K562 (cell line): ENCODE measurements around the gene KLK15. TPM values are rescaled to one million over a fixed set of nuclear protein-coding genes. Genes with fewer than 3 reads are reported as not detected.

Experiments used
- FOXP1 ChIP-seq: sonication (generic); formaldehyde crosslinking; IDR thresholded peaks from 2 replicates; pipeline ENCODE4 v1.8.0; 2022; ENCODE audit warnings: mild to moderate bottlenecking, missing genetic modification reagents
- IRF2 ChIP-seq: sonication (generic); formaldehyde crosslinking; IDR thresholded peaks from 2 replicates; pipeline ENCODE4 v1.8.1; 2022; ENCODE audit warnings: mild to moderate bottlenecking, missing genetic modification reagents
- JUN ChIP-seq, 2 experiments: sonication (generic) in 1 of 2; formaldehyde crosslinking in 1 of 2; IDR thresholded peaks; 2 replicates each; pipeline versions ENCODE4 v1.6.1 to v1.8.0; 2012 to 2022; ENCODE audit warnings: borderline replicate concordance in 2 of 2, mild to moderate bottlenecking in 2 of 2, improper control_type of control experiment in 1 of 2, low read depth in 1 of 2, low read length in 1 of 2, missing genetic modification reagents in 1 of 2
- L3MBTL2 ChIP-seq: fragments of 450-650 bp; IDR thresholded peaks from 2 replicates; pipeline ENCODE4 v1.6.1; 2016; ENCODE audit warnings: mild to moderate bottlenecking, moderate library complexity
- MIER1 ChIP-seq: fragments of 450-650 bp; IDR thresholded peaks from 2 replicates; pipeline ENCODE4 v1.6.1; 2016; ENCODE audit warnings: antibody characterized with exemption, mild to moderate bottlenecking, low read depth
- MTA1 ChIP-seq: fragments of 450-650 bp; IDR thresholded peaks from 2 replicates; pipeline ENCODE4 v1.6.1; 2017; ENCODE audit warnings: borderline replicate concordance
- NCOR1 ChIP-seq: fragments of 450-650 bp; IDR thresholded peaks from 2 replicates; pipeline ENCODE4 v1.6.1; 2016; ENCODE audit warnings: mild to moderate bottlenecking, moderate library complexity
- NR3C1 ChIP-seq: sonication (generic); formaldehyde crosslinking; IDR thresholded peaks from 2 replicates; pipeline ENCODE4 v1.8.1; 2022; ENCODE audit warnings: missing genetic modification reagents
- SAFB ChIP-seq: fragments of 200-400 bp; formaldehyde crosslinking; IDR thresholded peaks from 2 replicates; pipeline ENCODE4 v1.6.1; 2017; ENCODE audit warnings: low read depth, low read length, borderline replicate concordance
- SIN3B ChIP-seq: fragments of 450-650 bp; IDR thresholded peaks from 2 replicates; pipeline ENCODE4 v1.6.1; 2017; ENCODE audit warnings: low read depth, mild to moderate bottlenecking, moderate library complexity
- SMAD2 ChIP-seq: fragments of 150-350 bp; IDR thresholded peaks from 2 replicates; pipeline ENCODE4 v1.6.1; 2014; ENCODE audit warnings: low read depth, mild to moderate bottlenecking, low read length
- SREBF2 ChIP-seq: sonication (generic); formaldehyde crosslinking; IDR thresholded peaks from 2 replicates; pipeline ENCODE4 v1.4.0; 2020; ENCODE audit warnings: mild to moderate bottlenecking, missing genetic modification reagents
- TCF7L2 ChIP-seq: fragments of 150-350 bp; IDR thresholded peaks from 2 replicates; pipeline ENCODE4 v1.6.1; 2016; ENCODE audit warnings: low read depth, mild to moderate bottlenecking, low read length, moderate library complexity
- TSC22D4 ChIP-seq: fragments of 450-650 bp; IDR thresholded peaks from 2 replicates; pipeline ENCODE4 v1.6.1; 2016; ENCODE audit warnings: missing genetic modification characterization, missing biosample characterization, control low read depth
- ZNF146 ChIP-seq: IDR thresholded peaks from one replicate; pipeline ENCODE4 v1.6.1; 2018; ENCODE audit warnings: missing compliant biosample characterization; ENCODE audit not compliant: unreplicated experiment
- ZNF253 ChIP-seq: fragments of 250-450 bp; sonication (Bioruptor Pico); conservative IDR thresholded peaks from 2 replicates; pipeline ENCODE4 v1.6.1; 2021; ENCODE audit warnings: mild to moderate bottlenecking
- ZNF311 ChIP-seq: fragments of 250-450 bp; sonication (Bioruptor Pico); IDR thresholded peaks from 2 replicates; pipeline ENCODE4 v1.4.0; 2020; ENCODE audit warnings: mild to moderate bottlenecking, moderate library complexity
- ZNF324 ChIP-seq: fragments of 250-450 bp; sonication (Bioruptor Pico); IDR thresholded peaks from 2 replicates; pipeline ENCODE4 v1.4.0; 2020; ENCODE audit warnings: mild to moderate bottlenecking
- ZSCAN29 ChIP-seq: fragments of 450-650 bp; IDR thresholded peaks from 2 replicates; pipeline ENCODE4 v1.6.1; 2017
- polyA plus RNA-seq, 8 experiments: library from polyadenylated mRNA; depleted of rRNA in 4 of 8; stranded (reverse) in 5 of 8; unstranded in 3 of 8; fragments of >200 nt; fragmentation: Nextera tagmentation in 2 of 8; fragmentation: Illumina TruSeq in 1 of 8; extraction: Ambion mirVana in 2 of 8; extraction: Trizol in 1 of 8; gene quantifications; 2 replicates each; pipeline versions ENCODE4 v1.2.1 to v1.2.3, GENCODE V29; 2011 to 2014; ENCODE audit warnings: inconsistent platforms in 1 of 8, missing spikeins in 1 of 8
- total RNA-seq, 7 experiments: library from RNA; depleted of rRNA in 6 of 7; stranded (reverse); fragments of >200 nt in 6 of 7; fragmentation: Illumina TruSeq in 2 of 7; extraction: Trizol in 2 of 7; gene quantifications; 2 replicates each; pipeline versions ENCODE4 v1.2.1 to v1.2.3, GENCODE V29; 2011 to 2021; ENCODE audit warnings: low replicate concordance in 1 of 7
- TF ChIP-seq, protein P1 (sequence below), 2 experiments: fragments of 450-650 bp in 1 of 2; IDR thresholded peaks; 2 replicates each; pipeline ENCODE4 v1.6.1; 2011 to 2017; ENCODE audit warnings: low read depth in 2 of 2, antibody characterized with exemption in 1 of 2, borderline replicate concordance in 1 of 2, low read length in 1 of 2, mild to moderate bottlenecking in 1 of 2, mixed read lengths in 1 of 2; ENCODE audit not compliant: control insufficient read depth in 1 of 2
- TF ChIP-seq, protein P2 (sequence below): fragments of 450-650 bp; formaldehyde crosslinking; IDR thresholded peaks from 2 replicates; pipeline ENCODE4 v1.4.0; 2020; ENCODE audit warnings: mild to moderate bottlenecking, moderate library complexity
- TF ChIP-seq, protein P3 (sequence below): fragments of 450-650 bp; IDR thresholded peaks from 2 replicates; pipeline ENCODE4 v1.6.1; 2016; ENCODE audit warnings: missing biosample characterization, missing genetic modification characterization
- TF ChIP-seq, protein P4 (sequence below): fragments of 250-450 bp; sonication (Bioruptor Pico); IDR thresholded peaks from 2 replicates; pipeline ENCODE4 v1.6.1; 2021; ENCODE audit warnings: mild to moderate bottlenecking

Gene KLK15
- total and polyA plus RNA-seq, 9 of the 15 experiments (the other 6 are each of a cell fraction or from before 2014, with no cell fraction given) = not detected

DNA sequence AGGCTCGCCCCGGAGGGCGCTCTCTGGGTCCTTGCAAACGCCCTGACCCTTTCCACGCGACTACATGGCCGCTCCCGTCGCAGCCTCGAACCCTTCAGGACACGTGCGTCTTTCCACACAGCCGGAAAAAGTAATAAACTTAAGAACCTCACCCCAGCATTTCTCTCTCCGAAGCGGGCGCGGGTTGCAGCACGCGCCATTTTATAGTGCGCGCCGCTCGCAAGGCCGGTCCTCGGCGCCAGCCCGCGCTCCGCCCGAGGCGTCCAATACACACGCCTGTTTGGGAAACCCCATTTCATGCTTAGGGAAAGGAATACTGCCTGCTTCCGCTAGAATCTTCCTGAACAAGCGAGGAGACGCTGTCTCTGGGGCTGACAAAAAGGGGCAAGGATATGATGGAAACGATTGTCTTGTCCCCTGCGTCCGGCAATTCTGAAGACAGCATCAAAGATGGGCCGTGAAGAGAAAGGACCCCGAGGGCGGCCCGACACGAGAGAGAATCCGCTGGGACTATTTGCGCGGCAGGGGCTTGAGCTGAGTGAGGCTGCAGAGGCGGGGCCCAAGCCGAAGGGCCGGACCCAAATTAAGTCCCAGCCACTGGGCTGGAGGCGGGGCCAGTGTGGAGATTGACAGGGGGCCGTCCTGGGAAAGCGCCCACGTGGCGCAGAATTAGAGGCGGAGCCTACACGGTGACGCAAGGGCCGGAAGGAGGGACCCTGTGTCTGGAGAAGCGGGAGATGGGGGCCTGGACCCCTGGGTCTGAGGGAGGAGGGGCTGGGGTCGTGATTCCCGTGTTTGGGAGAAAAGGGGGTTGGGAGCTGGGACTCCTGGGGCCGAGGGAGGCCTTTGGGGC is 28.7 kb downstream of the KLK15 start (continued):
- TF ChIP-seq TSC22D4 (tag) = no peak
- TF ChIP-seq, protein P1, sequence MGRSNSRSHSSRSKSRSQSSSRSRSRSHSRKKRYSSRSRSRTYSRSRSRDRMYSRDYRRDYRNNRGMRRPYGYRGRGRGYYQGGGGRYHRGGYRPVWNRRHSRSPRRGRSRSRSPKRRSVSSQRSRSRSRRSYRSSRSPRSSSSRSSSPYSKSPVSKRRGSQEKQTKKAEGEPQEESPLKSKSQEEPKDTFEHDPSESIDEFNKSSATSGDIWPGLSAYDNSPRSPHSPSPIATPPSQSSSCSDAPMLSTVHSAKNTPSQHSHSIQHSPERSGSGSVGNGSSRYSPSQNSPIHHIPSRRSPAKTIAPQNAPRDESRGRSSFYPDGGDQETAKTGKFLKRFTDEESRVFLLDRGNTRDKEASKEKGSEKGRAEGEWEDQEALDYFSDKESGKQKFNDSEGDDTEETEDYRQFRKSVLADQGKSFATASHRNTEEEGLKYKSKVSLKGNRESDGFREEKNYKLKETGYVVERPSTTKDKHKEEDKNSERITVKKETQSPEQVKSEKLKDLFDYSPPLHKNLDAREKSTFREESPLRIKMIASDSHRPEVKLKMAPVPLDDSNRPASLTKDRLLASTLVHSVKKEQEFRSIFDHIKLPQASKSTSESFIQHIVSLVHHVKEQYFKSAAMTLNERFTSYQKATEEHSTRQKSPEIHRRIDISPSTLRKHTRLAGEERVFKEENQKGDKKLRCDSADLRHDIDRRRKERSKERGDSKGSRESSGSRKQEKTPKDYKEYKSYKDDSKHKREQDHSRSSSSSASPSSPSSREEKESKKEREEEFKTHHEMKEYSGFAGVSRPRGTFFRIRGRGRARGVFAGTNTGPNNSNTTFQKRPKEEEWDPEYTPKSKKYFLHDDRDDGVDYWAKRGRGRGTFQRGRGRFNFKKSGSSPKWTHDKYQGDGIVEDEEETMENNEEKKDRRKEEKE (IDR thresholded peaks at IDR 0.05; ENCODE audit: borderline replicate concordance in 1 of 2, control insufficient read depth in 1 of 2, low read depth in 2 of 2, low read length in 1 of 2) = peak in 1 of 2 experiments; percentile 42; a peak in 1 of 4 replicates
- no peak for TF ChIP-seq SMAD2
- no peak for TF ChIP-seq ZNF324 (CRISPR knock-in tag)
- no peak for TF ChIP-seq ZNF146 (CRISPR knock-in tag)
- TF ChIP-seq MTA1 = peak; percentile 96
- no peak for TF ChIP-seq ZSCAN29
- TF ChIP-seq NR3C1 (CRISPR knock-in tag) = no peak
- no peak for TF ChIP-seq ZNF253 (CRISPR knock-in tag)
- TF ChIP-seq SIN3B = peak; percentile 87
- TF ChIP-seq FOXP1 = no peak
- TF ChIP-seq, protein P2, sequence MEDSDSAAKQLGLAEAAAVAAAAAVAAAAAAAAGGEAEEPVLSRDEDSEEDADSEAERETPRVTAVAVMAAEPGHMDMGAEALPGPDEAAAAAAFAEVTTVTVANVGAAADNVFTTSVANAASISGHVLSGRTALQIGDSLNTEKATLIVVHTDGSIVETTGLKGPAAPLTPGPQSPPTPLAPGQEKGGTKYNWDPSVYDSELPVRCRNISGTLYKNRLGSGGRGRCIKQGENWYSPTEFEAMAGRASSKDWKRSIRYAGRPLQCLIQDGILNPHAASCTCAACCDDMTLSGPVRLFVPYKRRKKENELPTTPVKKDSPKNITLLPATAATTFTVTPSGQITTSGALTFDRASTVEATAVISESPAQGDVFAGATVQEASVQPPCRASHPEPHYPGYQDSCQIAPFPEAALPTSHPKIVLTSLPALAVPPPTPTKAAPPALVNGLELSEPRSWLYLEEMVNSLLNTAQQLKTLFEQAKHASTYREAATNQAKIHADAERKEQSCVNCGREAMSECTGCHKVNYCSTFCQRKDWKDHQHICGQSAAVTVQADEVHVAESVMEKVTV (CRISPR knock-in tag) = no peak
- no peak; the same call in 1 of the 2 replicates for TF ChIP-seq JUN (IDR thresholded peaks at IDR 0.05; ENCODE audit: borderline replicate concordance, low read depth, low read length)
- no peak for TF ChIP-seq JUN (CRISPR knock-in tag; IDR thresholded peaks at IDR 0.05; ENCODE audit: borderline replicate concordance)
- TF ChIP-seq, protein P3, sequence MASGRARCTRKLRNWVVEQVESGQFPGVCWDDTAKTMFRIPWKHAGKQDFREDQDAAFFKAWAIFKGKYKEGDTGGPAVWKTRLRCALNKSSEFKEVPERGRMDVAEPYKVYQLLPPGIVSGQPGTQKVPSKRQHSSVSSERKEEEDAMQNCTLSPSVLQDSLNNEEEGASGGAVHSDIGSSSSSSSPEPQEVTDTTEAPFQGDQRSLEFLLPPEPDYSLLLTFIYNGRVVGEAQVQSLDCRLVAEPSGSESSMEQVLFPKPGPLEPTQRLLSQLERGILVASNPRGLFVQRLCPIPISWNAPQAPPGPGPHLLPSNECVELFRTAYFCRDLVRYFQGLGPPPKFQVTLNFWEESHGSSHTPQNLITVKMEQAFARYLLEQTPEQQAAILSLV (tag) = no peak
- TF ChIP-seq NCOR1 = peak; percentile 49
- TF ChIP-seq ZNF311 (CRISPR knock-in tag) = no peak; the same call in 1 of the 2 replicates
- TF ChIP-seq L3MBTL2 = peak; percentile 74
- TF ChIP-seq, protein P4, sequence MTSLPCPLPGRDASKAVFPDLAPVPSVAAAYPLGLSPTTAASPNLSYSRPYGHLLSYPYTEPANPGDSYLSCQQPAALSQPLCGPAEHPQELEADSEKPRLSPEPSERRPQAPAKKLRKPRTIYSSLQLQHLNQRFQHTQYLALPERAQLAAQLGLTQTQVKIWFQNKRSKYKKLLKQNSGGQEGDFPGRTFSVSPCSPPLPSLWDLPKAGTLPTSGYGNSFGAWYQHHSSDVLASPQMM (CRISPR knock-in tag) = no peak
- TF ChIP-seq IRF2 (CRISPR knock-in tag) = no peak
- no peak for TF ChIP-seq SAFB
- no peak for TF ChIP-seq TCF7L2
- TF ChIP-seq SREBF2 (CRISPR knock-in tag) = no peak
- no peak for TF ChIP-seq MIER1
